Activated B cell treated with CpG ODN at 0.5 μM for 24 hours (primary cell): ENCODE results near the gene SLC66A3. TPM values are rescaled to one million over a fixed set of nuclear protein-coding genes. Genes with fewer than 3 reads are reported as not detected.

ENCODE experiments used
- ATAC-seq: fragments of 200-7000 bp; cut with Tn5 transposase; one replicate; pipeline ENCODE4 v1.10.0; 2021; ENCODE audit warnings: low read depth, mild to moderate bottlenecking, moderate library complexity
- CTCF ChIA-PET: fragments of 350-600 bp; sonication (Branson Sonifier 250); formaldehyde crosslinking; loops from one replicate; lab custom pipeline; 2021; ENCODE audit warnings: antibody characterized with exemption; lab: Charles Lee
- POLR2A ChIA-PET: fragments of 350-600 bp; sonication (Branson Sonifier 250); formaldehyde crosslinking; loops from one replicate; lab custom pipeline; 2021; ENCODE audit warnings: antibody characterized with exemption; lab: Charles Lee
- DNase-seq: peaks from one replicate; pipeline ENCODE4 v3.0.0; 2022
- H3K27ac Mint-ChIP-seq: one replicate; pipeline ENCODE4 v1.8.0; 2020; ENCODE audit warnings: mixed read lengths
- H3K27me3 Mint-ChIP-seq: one replicate; pipeline ENCODE4 v1.8.0; 2021; ENCODE audit warnings: mixed read lengths
- H3K36me3 Mint-ChIP-seq: one replicate; pipeline ENCODE4 v1.8.0; 2021; ENCODE audit warnings: low read depth, mixed read lengths
- H3K4me1 Mint-ChIP-seq: one replicate; pipeline ENCODE4 v1.8.0; 2021; ENCODE audit warnings: mixed read lengths
- H3K4me3 Mint-ChIP-seq: one replicate; pipeline ENCODE4 v1.8.0; 2020; ENCODE audit warnings: mild to moderate bottlenecking, mixed read lengths
- H3K9me3 Mint-ChIP-seq: one replicate; pipeline ENCODE4 v1.8.0; 2020; ENCODE audit warnings: mixed read lengths
- intact Hi-C: fragments of 100-400 bp; cut with micrococcal nuclease; formaldehyde crosslinking; loops from one replicate; pipeline ENCODE4 v1.15.1; 2024
- total RNA-seq: library from RNA; stranded (reverse); gene quantifications from 2 replicates; pipeline ENCODE4 v1.2.3, GENCODE V29; 2022
- TF ChIP-seq, protein P1 (sequence below): fragments of 200-600 bp; IDR thresholded peaks from one replicate; pipeline ENCODE4 v1.8.0; 2022; ENCODE audit warnings: antibody characterized with exemption, mild to moderate bottlenecking

The SLC66A3 gene
- total RNA-seq, 1 donor from 2014 or later, result 15.2 TPM

DNA sequence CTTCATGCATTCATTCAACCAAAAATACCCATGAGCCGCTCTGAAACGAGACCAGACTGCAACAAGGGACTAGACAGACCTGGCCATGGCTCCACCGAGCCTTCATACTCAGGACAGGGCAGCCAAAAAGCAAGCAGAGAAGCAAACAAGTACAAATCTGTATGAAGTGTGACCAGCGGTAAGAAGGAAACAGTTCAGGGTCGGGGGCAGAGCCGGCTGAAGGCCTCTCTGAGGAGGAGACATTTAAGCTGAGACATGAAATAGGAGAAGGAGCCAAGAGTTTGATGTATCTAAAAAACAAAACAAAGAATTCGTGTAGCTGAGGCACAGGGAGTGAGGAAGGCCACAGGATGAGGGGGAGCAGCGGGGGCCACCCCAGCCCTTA is 21.3 kb upstream of the SLC66A3 start:
- H3K4me3 Mint-ChIP-seq, result no peak overlapping the region
- ChIA-PET POLR2A (interaction anchor here (1.2 to 2.7 kb wide), 3 partner anchors 21 to 332 kb away, joined by 4 to 37 read pairs (median 10); partner anchors contain the start of genes E2F6, ROCK2 and SLC66A3), CTCF (interaction anchor here (0.7 to 3.9 kb wide), 10 partner anchors 14 to 1873 kb away, joined by 3 to 32 read pairs (median 6); no protein-coding TSS in a partner anchor)
- peaks cover 30% of the 10 kb centered on the region for H3K4me1 Mint-ChIP-seq
- no peaks in the 10 kb centered on the region for H3K9me3 Mint-ChIP-seq
- H3K36me3 Mint-ChIP-seq, result no peaks in the 10 kb centered on the region
- peaks cover 15% of the 10 kb centered on the region for H3K27me3 Mint-ChIP-seq
- ATAC-seq (no peak), DNase-seq (no peak)
- no peak overlapping the region for H3K27ac Mint-ChIP-seq
- intact Hi-C loops, result loop anchor here (2.0 to 10.0 kb wide), 6 partner anchors 78 to 613 kb away; partner anchors contain the start of genes E2F6, LPIN1 and ROCK2
- TF ChIP-seq, protein P1, sequence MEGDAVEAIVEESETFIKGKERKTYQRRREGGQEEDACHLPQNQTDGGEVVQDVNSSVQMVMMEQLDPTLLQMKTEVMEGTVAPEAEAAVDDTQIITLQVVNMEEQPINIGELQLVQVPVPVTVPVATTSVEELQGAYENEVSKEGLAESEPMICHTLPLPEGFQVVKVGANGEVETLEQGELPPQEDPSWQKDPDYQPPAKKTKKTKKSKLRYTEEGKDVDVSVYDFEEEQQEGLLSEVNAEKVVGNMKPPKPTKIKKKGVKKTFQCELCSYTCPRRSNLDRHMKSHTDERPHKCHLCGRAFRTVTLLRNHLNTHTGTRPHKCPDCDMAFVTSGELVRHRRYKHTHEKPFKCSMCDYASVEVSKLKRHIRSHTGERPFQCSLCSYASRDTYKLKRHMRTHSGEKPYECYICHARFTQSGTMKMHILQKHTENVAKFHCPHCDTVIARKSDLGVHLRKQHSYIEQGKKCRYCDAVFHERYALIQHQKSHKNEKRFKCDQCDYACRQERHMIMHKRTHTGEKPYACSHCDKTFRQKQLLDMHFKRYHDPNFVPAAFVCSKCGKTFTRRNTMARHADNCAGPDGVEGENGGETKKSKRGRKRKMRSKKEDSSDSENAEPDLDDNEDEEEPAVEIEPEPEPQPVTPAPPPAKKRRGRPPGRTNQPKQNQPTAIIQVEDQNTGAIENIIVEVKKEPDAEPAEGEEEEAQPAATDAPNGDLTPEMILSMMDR, result no peak

DNA sequence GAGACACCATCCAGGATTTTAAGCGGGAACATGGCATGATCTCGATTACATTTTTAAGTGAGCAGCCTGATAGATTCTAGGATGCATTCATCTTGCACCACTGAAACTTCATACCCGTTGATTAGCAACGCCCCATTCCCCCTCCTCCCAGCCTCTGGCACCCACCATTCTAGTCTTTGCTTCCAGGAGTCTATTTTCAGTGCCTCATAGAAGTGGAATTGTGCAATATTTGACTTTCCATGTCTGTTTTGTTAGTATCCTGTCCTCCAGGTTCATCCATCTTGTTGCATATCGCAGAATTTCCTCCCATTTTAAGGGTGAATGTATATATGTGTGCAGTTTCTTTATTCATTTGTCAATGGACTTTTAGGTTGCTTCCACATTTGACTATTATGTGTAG is 20.9 kb upstream of the SLC66A3 start:
- Mint-ChIP-seq H3K9me3 (no peaks in the 10 kb centered on the region), H3K27me3 (peaks cover 15% of the 10 kb centered on the region), H3K27ac (no peak overlapping the region), H3K4me3 (no peak overlapping the region), H3K4me1 (peaks cover 30% of the 10 kb centered on the region), H3K36me3 (no peaks in the 10 kb centered on the region)
- TF ChIP-seq, protein P1, result no peak
- ATAC-seq (no peak), DNase-seq (no peak)
- intact Hi-C loops, result loop anchor here (5.0 to 10.0 kb wide), 4 partner anchors 78 to 550 kb away; partner anchors contain the start of gene E2F6
- ChIA-PET CTCF (interaction anchor here (1.0 to 3.9 kb wide), 4 partner anchors 27 to 449 kb away, joined by 3 to 32 read pairs (median 6); no protein-coding TSS in a partner anchor), POLR2A (interaction anchor here (2.0 to 2.7 kb wide), 2 partner anchors 20 to 210 kb away, joined by 10 to 37 read pairs; partner anchors contain the start of genes ROCK2 and SLC66A3)

DNA sequence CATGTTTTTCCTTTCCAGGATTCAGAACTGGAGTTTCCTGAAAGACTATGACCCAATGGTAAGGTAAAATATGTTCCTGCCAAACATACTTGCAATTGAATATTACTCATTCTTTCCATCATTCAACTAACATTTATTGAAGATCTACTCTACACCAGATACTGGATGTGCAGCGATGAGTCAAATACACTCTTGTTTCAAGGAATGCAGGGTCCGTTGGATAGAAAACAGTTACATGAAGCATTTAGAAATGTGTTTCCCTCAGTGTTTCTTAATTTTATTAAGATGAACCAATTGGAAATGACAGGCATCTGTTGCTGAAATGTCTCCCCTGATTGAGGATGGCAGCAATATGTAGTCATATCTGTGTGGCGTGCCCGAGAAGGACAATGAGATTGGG is 14.8 kb upstream of the SLC66A3 start:
- DNase-seq (no peak), ATAC-seq (no peak)
- Mint-ChIP-seq H3K27ac (no peak overlapping the region), H3K4me1 (peaks cover 3% of the 10 kb centered on the region), H3K4me3 (no peak overlapping the region), H3K9me3 (no peaks in the 10 kb centered on the region), H3K36me3 (no peaks in the 10 kb centered on the region), H3K27me3 (peaks cover 17% of the 10 kb centered on the region)
- intact Hi-C loops, result no loop called here
- TF ChIP-seq, protein P1, result no peak
- ChIA-PET POLR2A (no interaction called here), CTCF (no interaction called here)

DNA sequence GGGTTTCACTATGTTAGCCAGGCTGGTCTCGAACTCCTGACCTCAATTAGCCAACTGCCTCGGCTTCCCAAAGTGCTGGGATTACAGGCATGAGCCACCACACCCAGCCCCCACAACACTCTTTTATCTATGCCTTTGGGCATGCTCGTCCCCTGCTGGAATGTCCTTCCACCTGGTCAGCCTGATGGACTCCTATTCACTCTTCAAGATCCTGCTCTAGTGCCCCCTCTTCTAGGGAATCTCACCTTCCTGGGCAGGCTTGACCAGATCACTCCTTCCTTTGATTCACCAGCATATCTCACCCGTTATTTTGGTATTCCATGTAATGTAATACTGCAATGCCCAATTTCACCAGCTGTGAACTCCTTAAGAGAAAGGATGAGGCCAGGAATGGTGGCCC is 13.9 kb upstream of the SLC66A3 start:
- peaks cover 5% of the 10 kb centered on the region for H3K4me1 Mint-ChIP-seq
- ATAC-seq (no peak), DNase-seq (no peak)
- ChIA-PET CTCF (no interaction called here), POLR2A (no interaction called here)
- no peaks in the 10 kb centered on the region for H3K36me3 Mint-ChIP-seq
- H3K27me3 Mint-ChIP-seq, result peaks cover 17% of the 10 kb centered on the region
- H3K4me3 Mint-ChIP-seq, result no peak overlapping the region
- TF ChIP-seq, protein P1, result no peak
- intact Hi-C loops, result no loop called here
- H3K9me3 Mint-ChIP-seq, result no peaks in the 10 kb centered on the region
- H3K27ac Mint-ChIP-seq, result no peak overlapping the region

DNA sequence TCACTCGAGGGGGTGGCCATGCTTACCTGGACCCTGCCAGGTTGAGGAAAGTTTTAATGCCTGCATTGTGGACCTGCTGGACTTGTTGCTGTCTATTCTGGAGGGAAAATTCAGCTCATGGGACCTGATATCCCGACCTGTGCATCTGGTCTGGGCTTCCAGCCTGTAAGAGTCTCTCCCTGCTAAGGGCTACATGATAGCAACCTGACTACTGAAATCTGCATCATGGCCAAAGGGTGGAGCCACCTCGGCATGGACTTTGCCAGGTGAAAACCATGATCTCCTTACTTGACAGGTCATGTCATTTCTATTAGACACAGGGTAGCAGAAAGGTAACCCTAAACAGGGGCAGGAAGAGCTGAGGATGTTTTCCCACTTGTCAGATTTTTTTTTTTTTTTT is 12.9 kb upstream of the SLC66A3 start:
- Mint-ChIP-seq H3K36me3 (no peaks in the 10 kb centered on the region), H3K4me1 (peaks cover 5% of the 10 kb centered on the region), H3K27me3 (peaks cover 12% of the 10 kb centered on the region), H3K4me3 (no peak overlapping the region), H3K9me3 (no peaks in the 10 kb centered on the region), H3K27ac (no peak overlapping the region)
- TF ChIP-seq, protein P1, result no peak
- ATAC-seq (no peak), DNase-seq (no peak)
- intact Hi-C loops, result no loop called here
- CTCF ChIA-PET, result no interaction called here
- POLR2A ChIA-PET, result no interaction called here
